CD4-positive, alpha-beta T cell treated with Interleukin-15 for 4 hours (primary cell): Measurements from ENCODE around the gene TFAP2E.

ENCODE experiments used
- DNase-seq: peaks from one replicate; pipeline ENCODE4 v3.0.0-alpha.2; 2020; ENCODE audit warnings: low spot score

The TFAP2E gene

DNA sequence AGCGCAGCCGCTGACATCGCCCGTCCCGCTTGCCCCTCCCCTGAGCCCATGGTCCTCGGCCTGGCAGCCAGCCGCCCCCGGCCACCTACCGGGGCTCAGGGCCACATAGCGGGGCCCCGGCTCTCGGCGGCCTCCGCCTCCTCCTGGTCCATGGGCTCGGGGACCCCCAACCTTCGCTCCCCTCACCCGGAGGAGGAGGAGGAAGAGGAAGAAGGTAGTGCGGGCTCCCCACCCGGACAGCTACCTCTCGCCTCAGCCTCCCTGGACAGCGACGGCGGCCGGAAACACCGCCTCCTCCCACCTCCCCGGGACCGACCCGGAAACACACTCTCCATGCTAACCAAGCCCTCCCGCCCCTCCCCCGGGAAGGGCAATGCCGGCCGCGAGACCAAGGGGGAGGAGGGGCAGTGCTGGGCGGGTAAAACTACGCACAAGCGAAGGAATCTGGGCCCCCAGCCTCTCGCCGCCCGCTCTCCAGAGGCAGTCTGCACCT lies 15.9 kb upstream of the TFAP2E start, which contains the start of gene KIAA0319L:
Gene KIAA0319L, minus strand, starts transcription at position 286 of the 493 bp plus-strand sequence. CDS start 2,912 bp downstream, outside the sequence.
- DNase-seq = peak; percentile 74

DNA sequence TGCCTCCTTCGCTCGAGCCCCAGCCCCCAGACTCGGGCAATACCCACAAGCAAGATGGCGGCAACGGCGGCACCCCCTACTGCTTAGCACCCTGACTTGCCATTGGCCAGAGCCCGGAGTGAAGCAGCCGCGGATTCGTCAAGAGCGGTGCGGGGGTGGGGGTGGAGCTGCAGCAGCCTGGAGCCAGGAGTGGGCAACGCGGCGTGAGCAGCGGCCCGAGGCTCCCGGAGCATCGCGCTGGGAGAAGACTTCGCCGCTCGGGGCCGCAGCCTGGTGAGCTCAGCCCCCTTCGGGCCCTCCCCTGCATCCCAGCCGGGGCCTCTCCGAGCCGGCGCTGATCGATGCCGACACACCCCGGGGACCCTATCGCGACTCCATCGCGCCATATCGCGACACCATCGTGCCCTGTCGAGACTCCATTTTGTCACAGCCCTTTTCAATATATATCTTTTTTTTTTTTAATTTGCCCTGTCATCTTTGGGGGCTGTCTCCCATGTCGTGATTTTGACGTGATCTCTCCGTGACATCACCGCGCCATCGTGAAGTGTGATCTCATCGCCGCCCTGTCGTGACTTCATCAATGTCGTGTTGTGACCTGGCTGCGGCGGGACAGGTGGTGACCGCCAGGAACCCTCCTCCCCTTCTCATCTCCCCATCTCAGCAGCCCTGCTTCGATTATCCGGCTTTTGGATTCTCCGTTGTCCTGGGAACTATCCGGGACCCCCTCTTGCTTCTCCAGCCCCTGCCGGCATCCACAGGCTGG lies 15.3 kb upstream of the TFAP2E start, which contains the start of gene NCDN:
Gene NCDN, plus strand, starts transcription at position 189 of the 763 bp plus-strand sequence. Its CDS starts 392 bp downstream, at position 581.
- peak; percentile 94 for DNase-seq

DNA sequence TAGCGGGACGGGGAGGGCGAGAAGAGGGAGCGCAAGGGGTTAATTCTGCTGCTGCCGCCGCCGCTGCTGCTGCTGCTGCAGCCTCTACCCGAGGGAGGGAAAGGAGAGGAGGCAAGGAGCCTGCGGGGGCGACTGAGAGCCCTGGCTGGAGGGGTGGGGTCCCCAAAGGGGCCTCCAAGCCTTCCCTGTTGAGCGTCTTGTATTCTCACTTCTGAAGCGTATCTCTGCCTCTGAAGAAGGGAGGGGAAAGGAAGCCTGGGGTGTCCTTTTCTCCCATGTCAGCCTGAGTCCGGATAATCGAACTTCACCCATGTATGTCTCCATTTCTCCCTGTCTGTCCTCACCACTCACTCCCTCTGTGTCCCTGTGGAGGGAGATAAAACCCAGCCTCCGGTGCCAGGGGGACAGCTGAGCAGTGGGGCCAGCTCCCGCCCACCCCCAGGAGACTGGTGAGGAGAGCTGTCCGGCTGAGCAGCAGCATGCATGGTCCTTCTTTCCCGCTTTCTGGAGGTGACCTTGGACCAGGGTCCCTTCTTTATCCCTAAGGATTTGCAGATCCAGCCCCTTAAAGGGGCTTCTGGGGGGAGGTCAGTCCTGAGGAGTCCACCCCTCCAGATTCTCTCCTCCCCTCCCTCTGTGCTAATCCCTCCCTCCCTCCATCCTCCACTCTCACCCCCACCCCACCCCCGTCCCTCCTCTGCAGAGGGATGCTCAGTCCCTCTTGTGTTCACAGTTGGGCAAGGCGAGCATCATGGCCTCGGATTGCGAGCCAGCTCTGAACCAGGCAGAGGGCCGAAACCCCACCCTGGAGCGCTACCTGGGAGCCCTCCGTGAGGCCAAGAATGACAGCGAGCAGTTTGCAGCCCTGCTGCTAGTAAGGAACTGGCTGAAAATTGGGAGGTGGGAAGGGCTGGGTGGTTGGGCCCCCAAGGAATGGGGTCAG lies 14.5 kb upstream of the TFAP2E start:
- DNase-seq = no peak

DNA sequence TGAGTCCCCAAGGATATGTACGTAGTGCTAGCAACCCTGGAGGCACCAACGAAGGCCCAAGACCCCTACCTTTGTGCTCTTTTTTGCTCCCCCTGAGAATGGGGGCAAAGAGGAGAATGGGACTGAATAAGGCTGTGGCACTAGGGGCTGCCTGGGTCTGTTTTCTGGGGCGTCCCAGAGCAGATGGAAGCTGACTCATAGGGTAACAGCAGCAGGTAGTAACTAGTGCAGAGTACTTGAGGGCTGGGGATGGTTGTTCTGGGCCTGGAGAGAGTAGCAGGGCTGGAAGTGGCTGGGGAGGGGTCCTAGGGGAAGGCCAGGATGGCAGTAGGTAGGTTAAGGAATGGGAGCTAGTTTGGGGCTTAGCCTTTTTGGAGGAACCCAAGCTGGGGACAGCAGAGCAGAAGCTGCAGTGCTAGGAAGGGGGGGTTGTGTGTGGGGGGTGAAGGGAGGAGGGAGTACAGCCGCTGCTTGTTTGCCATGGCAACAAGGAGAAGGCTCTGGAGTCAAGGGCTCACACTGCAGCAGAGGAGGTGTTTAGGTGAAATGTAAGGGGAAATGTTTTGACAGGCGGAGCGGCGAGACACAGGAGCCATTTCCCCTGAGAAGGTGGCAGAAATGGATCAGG lies 13.7 kb upstream of the TFAP2E start:
- peak; percentile 38 for DNase-seq

DNA sequence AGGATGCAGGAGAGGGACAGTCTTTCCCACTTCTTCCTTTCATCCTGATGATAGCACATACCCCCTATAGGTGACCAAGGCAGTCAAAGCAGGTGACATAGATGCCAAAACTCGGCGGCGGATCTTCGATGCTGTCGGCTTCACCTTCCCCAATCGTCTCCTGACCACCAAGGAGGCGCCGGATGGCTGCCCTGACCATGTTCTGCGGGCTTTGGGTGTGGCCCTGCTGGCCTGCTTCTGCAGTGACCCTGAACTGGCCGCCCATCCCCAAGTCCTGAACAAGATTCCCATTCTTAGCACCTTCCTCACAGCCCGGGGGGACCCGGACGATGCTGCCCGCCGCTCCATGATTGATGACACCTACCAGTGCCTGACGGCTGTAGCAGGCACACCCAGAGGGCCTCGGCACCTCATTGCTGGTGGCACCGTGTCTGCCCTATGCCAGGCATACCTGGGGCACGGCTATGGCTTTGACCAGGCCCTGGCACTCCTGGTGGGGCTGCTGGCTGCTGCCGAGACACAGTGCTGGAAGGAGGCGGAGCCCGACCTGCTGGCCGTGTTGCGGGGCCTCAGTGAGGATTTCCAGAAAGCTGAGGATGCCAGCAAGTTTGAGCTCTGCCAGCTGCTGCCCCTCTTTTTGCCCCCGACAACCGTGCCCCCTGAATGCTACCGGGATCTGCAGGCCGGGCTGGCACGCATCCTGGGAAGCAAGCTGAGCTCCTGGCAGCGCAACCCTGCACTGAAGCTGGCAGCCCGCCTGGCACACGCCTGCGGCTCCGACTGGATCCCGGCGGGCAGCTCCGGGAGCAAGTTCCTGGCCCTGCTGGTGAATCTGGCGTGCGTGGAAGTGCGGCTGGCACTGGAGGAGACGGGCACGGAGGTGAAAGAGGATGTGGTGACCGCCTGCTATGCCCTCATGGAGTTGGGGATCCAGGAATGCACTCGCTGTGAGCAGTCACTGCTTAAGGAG lies 12.6 kb upstream of the TFAP2E start:
- DNase-seq = no peak

DNA sequence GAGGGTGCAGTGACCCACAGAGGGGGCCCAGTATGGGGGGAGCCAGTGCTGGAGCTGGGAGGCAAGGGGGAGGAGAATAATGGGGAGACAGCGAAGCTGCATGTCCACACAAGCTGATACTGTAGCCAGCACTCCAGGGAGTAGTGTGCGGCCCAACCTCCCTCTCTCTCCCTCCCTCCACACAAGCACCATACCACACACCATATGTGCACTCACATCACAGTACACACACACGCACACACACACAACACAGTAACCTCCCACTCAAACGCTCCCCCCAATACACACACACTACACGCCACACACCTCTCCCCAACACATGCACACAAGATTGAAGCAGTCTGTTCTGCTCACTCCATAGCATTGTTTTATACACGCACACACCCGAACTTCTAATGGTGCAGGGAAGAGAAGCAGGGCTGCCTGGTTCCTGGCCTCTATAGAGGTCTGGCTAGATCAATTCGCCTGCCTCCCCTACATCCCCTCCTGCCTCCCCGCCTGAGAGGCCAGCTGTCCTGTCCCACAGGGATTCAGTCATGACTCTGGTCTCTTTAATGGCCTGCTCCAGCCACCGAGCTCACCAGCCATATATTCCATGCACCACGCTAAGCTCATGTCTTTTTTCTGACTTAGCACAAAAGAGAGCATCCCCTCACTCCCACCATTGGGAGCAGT lies 11.7 kb upstream of the TFAP2E start:
- DNase-seq = no peak

DNA sequence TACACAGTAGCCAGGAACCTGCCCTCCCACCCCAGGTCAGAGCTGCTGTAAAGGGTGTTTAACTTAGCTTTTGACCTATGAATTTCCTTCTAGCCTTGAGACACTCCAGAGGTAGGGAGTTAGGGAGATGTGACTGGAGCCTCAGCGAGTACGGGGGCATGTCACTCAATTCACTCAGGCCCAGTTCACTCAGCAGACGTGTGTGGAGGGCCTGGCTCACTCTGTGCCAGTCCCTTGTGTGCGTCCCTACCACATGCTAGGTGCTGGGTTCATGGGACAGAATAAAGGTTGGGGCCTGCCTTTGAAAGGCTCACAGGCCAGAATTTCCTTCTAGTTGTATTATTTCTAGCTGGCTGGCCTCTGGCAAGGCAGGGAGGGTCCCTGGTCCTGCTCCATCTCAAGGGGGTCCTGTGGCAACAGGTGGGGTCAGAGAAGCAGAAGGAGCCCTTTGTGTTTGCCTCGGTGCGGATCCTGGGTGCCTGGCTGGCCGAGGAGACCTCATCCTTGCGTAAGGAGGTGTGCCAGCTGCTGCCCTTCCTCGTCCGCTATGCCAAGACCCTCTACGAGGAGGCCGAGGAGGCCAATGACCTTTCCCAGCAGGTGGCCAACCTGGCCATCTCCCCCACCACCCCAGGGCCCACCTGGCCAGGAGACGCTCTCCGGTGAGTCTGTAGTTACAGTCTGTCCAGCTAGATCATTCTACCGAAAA lies 11.0 kb upstream of the TFAP2E start:
- no peak for DNase-seq

DNA sequence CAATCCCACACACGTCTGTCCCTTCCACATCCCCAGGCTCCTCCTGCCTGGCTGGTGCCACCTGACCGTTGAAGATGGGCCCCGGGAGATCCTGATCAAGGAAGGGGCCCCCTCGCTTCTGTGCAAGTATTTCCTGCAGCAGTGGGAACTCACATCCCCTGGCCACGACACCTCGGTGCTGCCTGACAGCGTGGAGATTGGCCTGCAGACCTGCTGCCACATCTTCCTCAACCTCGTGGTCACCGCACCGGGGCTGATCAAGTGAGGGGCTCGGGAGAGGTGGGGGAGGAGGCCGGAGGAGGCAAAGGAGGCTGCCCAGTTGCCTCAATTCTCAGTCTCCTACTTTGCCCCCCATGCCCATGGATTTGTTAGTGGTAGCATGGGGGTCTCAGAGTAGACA lies 9.9 kb upstream of the TFAP2E start:
- DNase-seq = no peak

DNA sequence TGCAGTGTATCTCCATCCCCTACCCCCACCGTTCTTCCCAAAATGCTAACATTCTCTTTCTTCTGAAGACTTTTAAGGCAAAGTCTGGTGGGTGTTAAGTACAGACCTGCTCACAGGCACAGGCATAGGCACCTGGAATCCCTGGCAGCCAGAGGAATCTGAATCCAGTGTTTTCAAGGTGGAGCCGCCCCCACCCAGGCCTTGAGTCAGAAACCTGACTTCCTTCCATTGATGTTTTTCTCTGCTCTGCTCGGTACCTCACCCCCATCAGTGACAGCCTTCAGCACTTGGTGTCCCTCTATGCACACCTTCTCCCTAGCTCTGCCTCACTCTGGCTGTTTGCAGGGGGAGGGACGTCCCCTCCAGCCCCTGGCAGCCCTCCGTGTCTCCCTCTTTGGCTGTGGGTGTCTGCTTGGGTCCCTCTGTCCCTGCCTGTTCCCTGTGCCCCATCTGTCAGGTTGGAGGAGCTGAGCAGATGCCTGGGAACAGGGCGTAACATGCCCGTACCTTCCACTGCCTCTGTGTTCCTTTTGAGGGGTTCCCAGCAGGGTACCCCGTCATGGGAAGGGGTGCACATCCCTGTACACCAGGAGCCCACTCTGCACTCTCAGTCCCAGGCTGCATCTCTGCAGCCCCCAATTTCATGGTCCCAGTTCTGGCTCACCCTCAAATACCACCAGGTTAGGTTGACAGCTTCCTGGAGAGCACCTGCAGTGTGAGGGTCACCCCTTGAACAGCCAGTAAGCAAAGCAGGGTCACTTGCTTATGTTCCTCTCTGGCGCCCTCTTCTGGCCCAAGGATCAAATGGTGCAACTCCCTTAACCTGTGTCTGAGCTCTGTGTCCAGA lies 8.9 kb upstream of the TFAP2E start:
- DNase-seq = peak; percentile 82

DNA sequence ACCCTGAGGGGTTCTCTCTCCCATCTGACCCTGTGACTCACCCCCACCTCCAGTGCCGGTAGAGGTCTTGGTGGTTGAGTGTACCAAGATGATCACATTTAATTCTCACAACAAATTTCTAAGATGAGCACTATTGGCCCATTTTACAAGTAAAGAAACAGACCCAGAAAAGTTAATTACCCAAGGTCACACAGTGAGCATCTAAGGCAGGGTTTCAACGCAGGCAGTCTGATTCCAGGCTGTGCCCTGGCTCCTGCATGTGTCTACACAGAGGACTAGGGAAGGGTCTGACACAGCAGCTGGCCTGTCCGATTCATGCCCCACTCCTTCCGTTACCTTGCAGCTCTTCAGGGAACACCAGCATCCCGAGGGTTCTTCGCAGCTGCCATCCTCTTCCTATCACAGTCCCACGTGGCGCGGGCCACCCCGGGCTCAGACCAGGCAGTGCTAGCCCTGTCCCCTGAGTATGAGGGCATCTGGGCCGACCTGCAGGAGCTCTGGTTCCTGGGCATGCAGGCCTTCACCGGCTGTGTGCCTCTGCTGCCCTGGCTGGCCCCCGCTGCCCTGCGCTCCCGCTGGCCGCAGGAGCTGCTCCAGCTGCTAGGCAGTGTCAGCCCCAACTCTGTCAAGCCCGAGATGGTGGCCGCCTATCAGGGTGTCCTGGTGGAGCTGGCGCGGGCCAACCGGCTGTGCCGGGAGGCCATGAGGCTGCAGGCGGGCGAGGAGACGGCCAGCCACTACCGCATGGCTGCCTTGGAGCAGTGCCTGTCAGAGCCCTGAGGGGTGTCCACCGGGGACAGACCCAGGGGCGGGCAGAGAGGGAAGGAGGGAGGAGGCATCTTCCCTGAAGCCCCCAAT lies 8.0 kb upstream of the TFAP2E start:
- no peak for DNase-seq

DNA sequence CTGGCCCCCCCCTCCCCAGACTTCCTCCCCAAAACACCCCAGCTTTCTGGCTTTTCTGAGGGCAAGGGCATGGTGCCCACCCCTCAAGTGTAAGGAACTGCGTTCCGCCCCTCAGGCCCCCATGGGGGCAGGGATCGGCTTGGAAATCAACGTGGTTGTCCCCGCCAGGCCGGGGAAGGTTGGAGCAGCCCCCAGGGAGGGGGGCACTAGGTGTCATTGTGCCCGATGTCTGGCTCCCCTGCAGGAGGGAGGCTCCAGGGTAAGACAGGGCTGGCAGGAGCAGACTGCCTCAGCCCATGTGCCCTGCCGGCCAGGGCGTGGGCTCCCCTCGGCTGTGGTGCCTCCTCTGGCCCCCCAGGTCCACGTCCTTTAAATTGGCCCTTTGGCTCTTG lies 7.4 kb upstream of the TFAP2E start:
- no peak for DNase-seq

DNA sequence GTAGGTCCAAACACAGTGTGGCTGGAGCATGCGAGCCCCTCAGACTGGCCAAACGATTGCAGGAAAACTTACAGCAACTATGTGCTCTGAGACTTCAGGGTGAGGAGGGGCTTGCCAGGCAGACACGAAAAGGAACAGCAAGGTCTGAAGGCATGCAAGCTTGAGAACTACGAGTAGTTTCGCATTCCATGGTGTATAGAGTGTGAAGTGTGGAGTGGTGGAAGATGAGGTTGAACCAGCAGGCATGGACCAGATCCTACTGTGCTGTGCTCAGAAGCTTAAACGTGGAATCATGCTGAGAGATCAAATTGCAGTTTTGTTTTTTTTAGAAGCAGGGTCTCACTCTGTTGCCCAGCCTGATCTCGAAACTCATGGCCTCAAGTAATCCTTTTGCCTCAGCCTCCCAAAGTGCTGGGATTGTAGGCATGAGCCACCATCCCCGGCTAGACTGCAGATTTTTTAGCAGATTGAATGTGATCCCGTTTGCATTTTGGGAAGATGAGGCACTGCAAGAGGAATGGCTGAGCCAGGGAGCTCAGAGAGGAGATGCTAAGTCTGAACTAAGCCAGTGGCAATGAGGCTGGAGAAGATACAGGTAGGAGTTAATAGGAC lies 5.1 kb upstream of the TFAP2E start:
- DNase-seq = no peak

DNA sequence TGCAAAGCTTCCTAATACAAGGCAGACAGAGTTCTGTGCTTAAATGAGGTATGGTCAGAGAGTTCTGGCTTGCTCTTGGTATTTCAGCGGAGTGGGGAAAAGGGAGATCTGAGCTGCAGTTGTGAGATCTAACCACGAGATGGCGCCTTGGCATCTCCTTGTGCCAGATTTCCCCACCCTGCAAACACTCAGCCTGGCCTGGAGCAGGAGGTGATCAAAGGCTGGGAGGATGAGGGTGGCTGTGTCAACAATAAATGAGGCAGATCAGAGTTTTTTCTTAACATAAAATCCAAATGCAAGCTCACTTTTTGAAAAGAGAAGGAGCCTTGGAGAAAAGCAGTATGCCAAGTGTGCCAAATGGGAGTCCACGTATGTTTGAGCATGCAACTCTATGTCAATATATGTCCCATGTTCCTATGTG lies 4.1 kb upstream of the TFAP2E start:
- peak; percentile 64 for DNase-seq

DNA sequence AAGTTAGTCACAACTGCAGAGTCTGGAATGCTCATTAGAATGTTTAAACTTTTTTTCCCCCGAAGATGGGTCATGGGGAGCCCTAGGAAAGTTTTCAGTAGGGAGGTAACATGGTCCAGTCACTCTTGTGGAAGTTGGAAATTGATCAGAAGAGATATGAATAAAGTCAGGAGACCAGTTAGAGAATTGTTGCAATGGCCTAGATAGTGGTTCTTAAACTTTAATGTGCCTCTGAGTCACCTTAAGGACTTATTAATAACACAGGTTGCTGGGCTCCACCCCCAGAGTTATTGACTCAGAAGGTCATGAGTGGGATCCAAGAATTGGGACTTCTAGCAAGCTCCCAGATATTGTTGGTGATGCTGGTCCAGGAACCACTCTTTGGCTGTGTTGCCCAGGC lies 3.2 kb upstream of the TFAP2E start:
- no peak for DNase-seq

DNA sequence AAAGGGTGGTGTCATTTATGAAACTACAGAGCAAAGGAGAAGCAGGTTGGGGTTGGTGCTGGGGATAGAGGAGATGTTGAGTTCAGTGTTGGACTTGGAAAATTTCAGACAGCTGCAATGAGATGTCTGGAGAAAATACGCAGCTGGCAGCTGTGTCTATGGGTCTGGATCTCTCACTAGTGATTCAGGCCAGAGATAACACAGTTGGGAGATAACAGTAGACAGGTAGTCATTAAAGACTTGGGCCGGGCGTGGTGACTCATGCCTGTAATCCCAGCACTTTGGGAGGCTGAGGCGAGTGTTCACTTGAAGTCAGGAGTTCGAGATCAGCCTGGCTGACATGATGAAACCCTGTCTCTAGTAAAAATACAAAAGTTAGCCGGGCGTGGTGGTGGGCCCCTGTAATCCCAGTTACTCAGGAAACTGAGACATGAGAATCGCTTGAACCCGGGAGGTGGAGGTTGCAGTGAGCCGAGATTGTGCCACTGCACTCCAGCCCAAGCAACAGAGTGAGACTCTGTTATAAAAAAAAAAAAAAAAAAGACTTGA lies 2.5 kb upstream of the TFAP2E start:
- DNase-seq = no peak

DNA sequence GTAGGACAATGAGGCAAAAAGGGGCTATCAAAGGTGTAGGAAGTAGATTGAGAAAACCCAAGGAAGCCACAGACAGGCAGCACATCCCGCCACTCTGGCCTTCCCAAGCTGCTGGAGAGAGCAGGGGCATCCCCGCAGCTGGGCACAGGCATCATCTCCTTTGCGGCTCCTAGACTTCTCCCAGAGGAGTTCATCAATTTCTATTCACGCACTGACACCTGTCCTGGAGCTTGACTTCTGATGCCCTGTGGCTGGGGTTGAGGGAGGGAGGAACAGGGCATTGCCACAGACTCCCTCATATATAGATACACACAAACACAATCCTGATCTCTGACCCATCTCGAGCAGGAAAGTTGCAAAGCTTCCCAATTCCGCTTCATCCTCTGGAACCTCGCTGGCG lies 1.9 kb upstream of the TFAP2E start:
- DNase-seq = no peak

DNA sequence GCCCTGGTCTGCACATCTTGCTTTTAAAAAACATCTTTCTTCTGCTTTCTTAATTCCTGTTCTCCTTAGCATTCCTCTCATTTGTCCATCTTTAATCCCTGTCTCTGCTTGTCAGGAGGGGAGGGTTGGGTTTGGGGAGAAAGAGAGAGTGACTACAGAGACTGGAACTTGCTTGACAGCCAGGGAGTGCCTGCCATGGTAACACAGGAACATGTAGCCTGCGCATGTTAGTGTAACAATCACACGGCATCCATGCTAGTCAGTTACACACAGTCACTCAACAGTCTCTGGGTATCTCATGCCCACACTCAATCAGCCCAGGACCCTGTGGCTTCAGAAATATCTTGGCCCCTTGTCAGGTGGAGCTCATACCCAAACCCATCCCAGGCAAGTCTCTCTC lies 818 bp upstream of the TFAP2E start:
- DNase-seq = no peak
